NT2/D1 (cell line): ENCODE results near the gene AGPAT3.

Source experiments
- SUZ12 ChIP-seq: IDR thresholded peaks from 2 replicates; pipeline ENCODE4 v1.6.1; 2011; ENCODE audit not compliant: insufficient read length, insufficient read depth; ENCODE audit errors: extremely low read depth
- YY1 ChIP-seq: IDR thresholded peaks from 2 replicates; pipeline ENCODE4 v1.6.1; 2011; ENCODE audit not compliant: insufficient read length, insufficient read depth

DNA sequence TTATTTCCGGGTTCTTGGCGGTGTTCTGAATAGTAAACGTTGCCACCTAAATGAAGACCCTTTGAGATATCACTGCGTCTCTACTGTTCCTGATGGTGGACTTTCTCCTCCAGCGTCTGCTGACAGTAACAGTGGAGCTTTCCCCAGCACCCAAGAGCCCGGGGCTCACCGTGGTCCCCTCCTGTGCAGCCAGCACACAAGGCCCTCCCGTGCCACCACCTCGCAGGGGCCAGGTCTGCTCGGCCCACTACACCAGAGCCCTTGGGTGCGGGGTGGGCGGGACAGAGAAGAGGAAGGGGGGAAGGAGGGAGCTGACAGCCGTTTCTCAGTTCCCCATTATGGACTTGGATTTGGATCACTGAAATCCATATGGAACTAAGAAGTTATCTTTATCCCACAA, 85.9 kb downstream of the AGPAT3 start:
- TF ChIP-seq YY1 (no peak), SUZ12 (no peak)
